ENCODE measurements around the gene NDOR1. TPM values are rescaled to one million over a fixed set of nuclear protein-coding genes. Genes with fewer than 3 reads are reported as not detected.
A peak's percentile ranks its signal among the peaks of the same experiment; 100 is the strongest.

NDOR1 gene
- total RNA-seq, 1 experiment from 2014 or later: 31.8 TPM

- CTCF ChIA-PET: interaction anchor here (0.6 kb wide), 1 partner anchor 59 kb away, joined by 3 read pairs; no protein-coding TSS in a partner anchor
- no TSS peak for BruUV-seq (replicated peaks)
- DNase-seq: no peak
- Histone ChIP-seq H3K27me3 (replicated peaks; ENCODE audit: control insufficient read depth, insufficient read depth, low read length) (peaks cover 2% of the 10 kb centered on the region; the same call in 1 of the 2 replicates), H3K4me1 (peaks cover 6% of the 10 kb centered on the region), H3K36me3 (ENCODE audit: control insufficient read depth, insufficient read depth, low read length) (no peaks in the 10 kb centered on the region), H3K4me3 (ENCODE audit: low read depth, low read length) (no peak overlapping the region), H3K9me3 (no peaks in the 10 kb centered on the region)
- Mint-ChIP-seq H3K27ac (ENCODE audit: unreplicated experiment) (no peak overlapping the region), H3K9me3 (ENCODE audit: unreplicated experiment) (no peaks in the 10 kb centered on the region), H3K4me3 (ENCODE audit: unreplicated experiment) (no peak overlapping the region), H3K4me1 (ENCODE audit: low read depth, unreplicated experiment) (peaks cover 6% of the 10 kb centered on the region), H3K36me3 (ENCODE audit: insufficient read depth, unreplicated experiment) (no peaks in the 10 kb centered on the region), H3K27me3 (ENCODE audit: insufficient read depth, unreplicated experiment) (peaks cover 8% of the 10 kb centered on the region)
- intact Hi-C loops (cut with micrococcal nuclease; ENCODE audit: unreplicated experiment): loop anchor here (5.0 kb wide), 1 partner anchor 37 kb away; no protein-coding TSS in a partner anchor
- POLR2A ChIA-PET: no interaction called here
- TF ChIP-seq CTCF (IDR thresholded peaks at IDR 0.05; ENCODE audit: insufficient read depth in 1 of 2, low read depth in 1 of 2, low read length in 1 of 2, severe bottlenecking in 1 of 2, unreplicated experiment in 1 of 2): no peak
Measured at GRCh38 chr9:137164370-137165249, 40.9 kb upstream of the NDOR1 start.

GRCh38 chr9:137165250-137165836, 40.2 kb upstream of the NDOR1 start:
- BruUV-seq (replicated peaks): no TSS peak
- peaks cover 8% of the 10 kb centered on the region for H3K27me3 Mint-ChIP-seq (ENCODE audit: insufficient read depth, unreplicated experiment)
- intact Hi-C loops (cut with micrococcal nuclease; ENCODE audit: unreplicated experiment): loop anchor here (5.0 kb wide), 1 partner anchor 38 kb away; no protein-coding TSS in a partner anchor
- H3K9me3 Mint-ChIP-seq (ENCODE audit: unreplicated experiment): no peaks in the 10 kb centered on the region
- Histone ChIP-seq H3K36me3 (ENCODE audit: control insufficient read depth, insufficient read depth, low read length) (no peaks in the 10 kb centered on the region), H3K4me3 (ENCODE audit: low read depth, low read length) (no peak overlapping the region), H3K9me3 (no peaks in the 10 kb centered on the region), H3K4me1 (peaks cover 13% of the 10 kb centered on the region), H3K27me3 (replicated peaks; ENCODE audit: control insufficient read depth, insufficient read depth, low read length) (peaks cover 2% of the 10 kb centered on the region; the same call in 1 of the 2 replicates)
- no peak for TF ChIP-seq CTCF (IDR thresholded peaks at IDR 0.05; ENCODE audit: insufficient read depth in 1 of 2, low read depth in 1 of 2, low read length in 1 of 2, severe bottlenecking in 1 of 2, unreplicated experiment in 1 of 2)
- H3K4me1 Mint-ChIP-seq (ENCODE audit: low read depth, unreplicated experiment): peaks cover 6% of the 10 kb centered on the region
- ChIA-PET POLR2A (no interaction called here), CTCF (no interaction called here)
- H3K36me3 Mint-ChIP-seq (ENCODE audit: insufficient read depth, unreplicated experiment): no peaks in the 10 kb centered on the region
- H3K4me3 Mint-ChIP-seq (ENCODE audit: unreplicated experiment): no peak overlapping the region
- no peak overlapping the region for H3K27ac Mint-ChIP-seq (ENCODE audit: unreplicated experiment)
- DNase-seq: no peak

- no peak overlapping the region for H3K4me3 ChIP-seq (ENCODE audit: low read depth, low read length)
- H3K27me3 ChIP-seq (replicated peaks; ENCODE audit: control insufficient read depth, insufficient read depth, low read length): peaks cover 2% of the 10 kb centered on the region; the same call in 1 of the 2 replicates
- Mint-ChIP-seq H3K9me3 (ENCODE audit: unreplicated experiment) (no peaks in the 10 kb centered on the region), H3K27me3 (ENCODE audit: insufficient read depth, unreplicated experiment) (peaks cover 8% of the 10 kb centered on the region), H3K4me3 (ENCODE audit: unreplicated experiment) (peak overlapping the region; percentile 79), H3K27ac (ENCODE audit: unreplicated experiment) (no peak overlapping the region), H3K4me1 (ENCODE audit: low read depth, unreplicated experiment) (peaks cover 6% of the 10 kb centered on the region), H3K36me3 (ENCODE audit: insufficient read depth, unreplicated experiment) (no peaks in the 10 kb centered on the region)
- no peaks in the 10 kb centered on the region for H3K36me3 ChIP-seq (ENCODE audit: control insufficient read depth, insufficient read depth, low read length)
- no peak for TF ChIP-seq CTCF (IDR thresholded peaks at IDR 0.05; ENCODE audit: insufficient read depth in 1 of 2, low read depth in 1 of 2, low read length in 1 of 2, severe bottlenecking in 1 of 2, unreplicated experiment in 1 of 2)
- DNase-seq: no peak
- CTCF ChIA-PET: interaction anchor here (0.6 kb wide), 1 partner anchor 111 kb away, joined by 4 read pairs; no protein-coding TSS in a partner anchor
- H3K9me3 ChIP-seq: no peaks in the 10 kb centered on the region
- intact Hi-C loops (cut with micrococcal nuclease; ENCODE audit: unreplicated experiment): loop anchor here (5.0 kb wide), 1 partner anchor 39 kb away; no protein-coding TSS in a partner anchor
- POLR2A ChIA-PET: no interaction called here
- no TSS peak for BruUV-seq (replicated peaks)
- H3K4me1 ChIP-seq: peaks cover 13% of the 10 kb centered on the region
Measured at GRCh38 chr9:137166380-137167229, 38.9 kb upstream of the NDOR1 start.

Measured in Caco-2 (cell line).